GF-D8 (cell line): ENCODE data around the gene SERPINE3.

Experiments used
- DNase-seq: peaks from one replicate; lab custom pipeline; 2025; lab: John Stamatoyannopoulos, UW

Gene SERPINE3

GRCh38 chr13:51363625-51364024, 24.1 kb downstream of the SERPINE3 start:
- no peak for DNase-seq

- DNase-seq: no peak
Measured at GRCh38 chr13:51364404-51365008, 25.0 kb downstream of the SERPINE3 start.

GRCh38 chr13:51370116-51370515, 30.6 kb downstream of the SERPINE3 start:
- DNase-seq: no peak

- no peak for DNase-seq
Measured at GRCh38 chr13:51370811-51371210, 31.3 kb downstream of the SERPINE3 start.

- no peak for DNase-seq
Measured at GRCh38 chr13:51371768-51372399, 32.4 kb downstream of the SERPINE3 start.

GRCh38 chr13:51373451-51373850, 34.0 kb downstream of the SERPINE3 start:
- DNase-seq: no peak

- DNase-seq: no peak
Measured at GRCh38 chr13:51380269-51380668, 40.8 kb downstream of the SERPINE3 start.

GRCh38 chr13:51385114-51385513, 45.6 kb downstream of the SERPINE3 start:
- no peak for DNase-seq

- DNase-seq: no peak
Measured at GRCh38 chr13:51394724-51395123, 55.2 kb downstream of the SERPINE3 start.

- DNase-seq: peak; percentile 75
Measured at GRCh38 chr13:51396352-51396751, 56.9 kb downstream of the SERPINE3 start.

- no peak for DNase-seq
Measured at GRCh38 chr13:51397262-51397941, 57.9 kb downstream of the SERPINE3 start.

GRCh38 chr13:51405176-51405575, 65.7 kb downstream of the SERPINE3 start:
- DNase-seq: no peak

- DNase-seq: no peak
Measured at GRCh38 chr13:51412431-51412830, 72.9 kb downstream of the SERPINE3 start.
